Stimulated activated CD4-positive, alpha-beta T cell treated with anti-CD3 and anti-CD28 coated beads, Interleukin-1b, Interleukin-23, amount 100 ng/mL, for 4 hours (primary cell): ENCODE measurements around the gene HCFC1R1.
"Not testable (repeated sequence)": the region's sequence is repeated elsewhere in the genome, so short reads cannot be mapped to it uniquely, and the experiment has no call there.

ENCODE experiments used
- DNase-seq, 2 donors: peaks; one replicate each; pipeline ENCODE4 v3.0.0-alpha.2; 2020; ENCODE audit warnings: low read depth in 2 of 2

HCFC1R1 gene

GRCh38 chr16:3023669-3024478 is at the start of gene HCFC1R1, which contains the start of gene THOC6:
HCFC1R1 (minus strand) TSS chr16:3023942; CDS start chr16:3023941, 1 bp downstream.
THOC6 (plus strand) TSS chr16:3024035; CDS start chr16:3024327, 292 bp downstream.
- DNase-seq = peak; percentile 88 to 92

GRCh38 chr16:3073448-3073847 is 49.7 kb upstream of the HCFC1R1 start:
- no peak for DNase-seq

GRCh38 chr16:3072576-3073263 is 49.0 kb upstream of the HCFC1R1 start:
- not testable (repeated sequence) for DNase-seq

- DNase-seq = not testable (repeated sequence)
Measured at GRCh38 chr16:3072148-3072547, 48.4 kb upstream of the HCFC1R1 start.

- DNase-seq = no peak
Measured at GRCh38 chr16:3071655-3072054, 47.9 kb upstream of the HCFC1R1 start.

- DNase-seq = no peak
Measured at GRCh38 chr16:3070608-3071111, 46.9 kb upstream of the HCFC1R1 start.

- DNase-seq = not testable (repeated sequence)
Measured at GRCh38 chr16:3069146-3069545, 45.4 kb upstream of the HCFC1R1 start.

- no peak for DNase-seq
Measured at GRCh38 chr16:3068487-3068886, 44.7 kb upstream of the HCFC1R1 start.

- no peak for DNase-seq
Measured at GRCh38 chr16:3066440-3066748, 42.7 kb upstream of the HCFC1R1 start.

GRCh38 chr16:3065742-3066439 is 42.1 kb upstream of the HCFC1R1 start:
- DNase-seq = no peak

GRCh38 chr16:3065069-3065741 is 41.5 kb upstream of the HCFC1R1 start, which contains the start of gene IL32:
IL32 (plus strand) TSS chr16:3065640; CDS start chr16:3065812, 172 bp downstream.
- DNase-seq = peak; percentile 59 to 65

GRCh38 chr16:3063625-3064386 is 40.1 kb upstream of the HCFC1R1 start:
- DNase-seq = no peak

- DNase-seq = no peak
Measured at GRCh38 chr16:3062553-3062952, 38.8 kb upstream of the HCFC1R1 start.

GRCh38 chr16:3060339-3061127 is 36.8 kb upstream of the HCFC1R1 start:
- DNase-seq = no peak

GRCh38 chr16:3059723-3060242 is 36.0 kb upstream of the HCFC1R1 start:
- no peak for DNase-seq

- peak; percentile 84 to 86 for DNase-seq
Measured at GRCh38 chr16:3059041-3059722, 35.4 kb upstream of the HCFC1R1 start.

GRCh38 chr16:3058139-3059030 is 34.6 kb upstream of the HCFC1R1 start:
- peak in 1 of 2 donors; percentile 51 for DNase-seq
